ENCODE measurements around the gene PXT1.
"Not testable (repeated sequence)": the region's sequence is repeated elsewhere in the genome, so short reads cannot be mapped to it uniquely, and the experiment has no call there.

Gene PXT1

DNA sequence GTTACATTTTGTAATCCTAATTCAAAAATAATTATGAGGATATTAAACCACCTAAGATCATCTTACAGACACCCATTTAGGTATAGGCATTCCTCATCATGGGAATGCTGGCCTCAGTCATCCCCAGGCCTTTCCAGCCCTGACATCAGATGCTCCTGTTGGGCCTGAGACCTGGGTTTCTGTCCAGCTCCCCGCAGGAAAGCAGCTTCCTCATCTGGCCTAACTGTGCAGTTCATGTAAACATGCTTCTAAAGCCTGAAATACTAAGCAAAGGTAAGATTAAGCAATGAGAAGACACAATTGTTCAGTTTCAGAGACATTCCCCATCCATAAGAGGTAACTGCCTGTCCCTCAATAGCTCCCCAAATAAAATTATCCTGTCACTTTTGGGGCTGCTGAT, 74.2 kb downstream of the PXT1 start:
- DNase-seq: no peak

DNA sequence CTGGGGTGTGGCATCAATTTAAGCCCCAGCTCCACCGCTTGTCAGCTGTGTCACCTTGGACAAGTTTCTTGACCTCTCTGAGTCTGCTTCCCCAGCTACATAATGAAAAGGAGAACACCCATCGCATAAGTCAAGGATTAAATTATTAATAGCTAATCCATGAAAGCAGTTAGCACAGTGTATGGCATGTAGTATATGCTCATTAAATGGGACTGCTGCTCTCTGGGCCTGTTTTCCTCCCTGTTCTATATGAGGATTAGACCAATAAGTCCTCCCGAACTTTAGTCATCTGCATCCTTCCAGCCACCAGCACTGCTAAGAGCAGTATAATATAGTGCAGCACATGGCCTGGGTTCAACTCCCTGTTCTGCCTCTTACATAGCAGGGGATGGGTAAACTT, 74.9 kb downstream of the PXT1 start:
- DNase-seq: no peak

DNA sequence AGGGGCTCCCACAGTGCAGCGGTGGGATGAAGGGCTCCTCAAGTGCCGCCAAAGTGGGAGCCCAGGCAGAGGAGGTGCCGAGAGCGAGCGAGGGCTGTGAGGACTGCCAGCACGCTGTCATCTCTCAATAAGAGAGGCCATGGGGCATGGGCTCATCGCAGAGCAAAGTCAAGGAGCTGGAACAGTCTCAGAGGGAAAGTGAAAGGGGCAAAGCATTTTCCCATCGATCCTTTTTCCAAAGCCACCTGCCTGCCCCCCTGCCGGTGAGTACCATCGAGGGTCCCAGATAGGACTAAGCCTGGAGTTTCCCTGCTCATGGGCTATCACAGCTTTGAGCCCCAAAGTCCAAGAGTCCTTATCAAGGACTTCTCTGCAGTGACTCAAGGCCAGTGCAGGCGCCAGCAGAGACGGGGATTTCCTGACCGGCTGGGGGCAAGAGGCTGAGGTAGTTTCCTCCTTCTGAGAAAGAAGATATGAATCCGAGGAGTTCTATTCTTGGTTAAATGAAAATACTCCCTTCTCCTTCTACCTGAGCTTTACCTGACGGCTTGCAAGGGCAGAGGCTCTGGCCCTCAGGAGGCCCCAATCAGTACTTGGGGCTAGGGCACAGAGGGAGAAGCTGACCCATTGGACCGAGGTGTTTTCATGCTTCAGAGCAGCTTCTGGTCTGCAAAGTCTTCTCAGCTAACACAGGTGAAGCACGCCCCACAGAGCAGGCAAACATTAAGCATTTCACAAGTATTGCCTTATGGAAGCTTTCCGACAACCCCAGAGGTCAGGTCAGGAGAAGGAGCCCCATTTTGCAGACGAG, 77.8 kb downstream of the PXT1 start:
- no peak for DNase-seq

DNA sequence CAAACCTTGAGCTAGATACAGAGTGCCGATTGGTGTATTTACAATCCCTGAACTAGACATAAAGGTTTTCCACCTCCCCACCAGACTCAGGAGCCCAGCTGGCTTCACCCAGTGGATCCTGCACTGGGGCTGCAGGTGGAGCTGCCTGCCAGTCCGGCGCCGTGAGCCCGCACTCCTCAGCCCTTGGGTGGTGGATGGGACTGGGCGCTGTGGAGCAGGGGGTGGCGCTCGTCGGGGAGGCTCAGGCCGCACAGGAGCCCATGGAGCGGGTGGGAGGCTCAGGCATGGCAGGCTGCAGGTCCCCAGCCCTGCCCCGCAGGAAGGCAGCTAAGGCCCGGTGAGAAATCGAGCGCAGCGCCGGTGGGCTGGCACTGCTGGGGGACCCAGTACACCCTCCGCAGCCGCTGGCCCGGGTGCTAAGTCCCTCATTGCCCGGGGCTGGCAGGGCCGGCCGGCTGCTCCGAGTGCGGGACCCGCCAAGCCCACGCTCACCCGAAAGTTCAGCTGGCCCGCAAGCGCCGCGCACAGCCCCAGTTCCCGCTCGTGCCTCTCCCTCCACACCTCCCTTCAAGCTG, 78.5 kb downstream of the PXT1 start:
- not testable (repeated sequence) for DNase-seq

DNA sequence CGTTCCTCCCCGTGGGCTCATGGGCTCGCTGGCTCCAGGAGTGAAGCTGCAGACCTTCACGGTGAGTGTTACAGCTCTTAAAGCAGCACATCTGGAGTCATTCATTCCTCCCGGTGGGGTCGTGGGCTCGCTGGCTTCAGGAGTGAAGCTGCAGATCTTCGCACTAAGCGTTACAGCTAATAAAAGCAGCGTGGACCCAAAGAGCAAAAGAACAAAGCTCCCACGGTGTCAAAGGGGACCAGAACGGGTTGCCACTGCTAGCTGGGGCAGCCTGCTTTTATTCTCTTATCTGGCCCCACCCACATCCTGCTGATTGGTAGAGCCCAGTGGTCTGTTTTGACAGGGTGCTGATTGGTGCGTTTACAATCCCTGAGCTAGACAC, 79.3 kb downstream of the PXT1 start:
- DNase-seq: not testable (repeated sequence)

DNA sequence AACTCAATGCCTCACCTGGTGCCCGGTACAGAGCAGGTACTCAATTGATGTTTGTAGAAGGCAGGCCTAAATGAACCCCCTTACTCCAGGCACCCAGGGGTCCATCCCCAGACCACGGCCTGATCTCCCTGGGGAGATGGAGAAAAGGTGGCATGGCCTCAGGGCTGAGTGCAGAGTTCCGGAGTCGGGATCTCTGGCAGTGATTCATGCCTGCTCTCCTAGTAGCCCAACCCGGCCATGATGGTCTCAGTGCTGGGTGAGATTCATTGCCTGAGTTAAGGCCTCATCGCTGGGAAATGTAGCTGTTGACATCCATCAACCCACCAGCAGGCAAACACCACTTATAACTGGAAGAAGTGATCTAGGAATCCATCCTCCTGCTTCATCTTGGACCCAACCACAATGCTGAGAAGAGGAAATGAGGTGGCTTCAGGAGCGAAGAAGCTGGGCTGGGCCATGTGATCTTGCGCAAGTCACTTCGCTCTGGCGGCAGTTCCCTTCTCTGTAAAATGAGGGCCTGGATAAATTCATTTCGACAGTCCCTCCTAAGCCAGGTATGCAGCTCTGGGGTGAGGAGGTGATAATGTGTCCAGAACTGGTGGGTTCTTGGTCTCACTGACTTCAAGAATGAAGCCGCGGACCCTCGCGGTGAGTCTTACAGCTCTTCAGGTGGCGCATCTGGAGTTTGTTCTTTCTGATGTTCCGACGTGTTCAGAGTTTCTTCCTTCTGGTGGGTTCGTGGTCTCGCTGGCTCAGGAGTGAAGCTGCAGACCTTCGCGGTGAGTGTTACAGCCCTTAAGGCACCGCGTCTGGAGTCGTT, 79.9 kb downstream of the PXT1 start:
- DNase-seq: no peak

DNA sequence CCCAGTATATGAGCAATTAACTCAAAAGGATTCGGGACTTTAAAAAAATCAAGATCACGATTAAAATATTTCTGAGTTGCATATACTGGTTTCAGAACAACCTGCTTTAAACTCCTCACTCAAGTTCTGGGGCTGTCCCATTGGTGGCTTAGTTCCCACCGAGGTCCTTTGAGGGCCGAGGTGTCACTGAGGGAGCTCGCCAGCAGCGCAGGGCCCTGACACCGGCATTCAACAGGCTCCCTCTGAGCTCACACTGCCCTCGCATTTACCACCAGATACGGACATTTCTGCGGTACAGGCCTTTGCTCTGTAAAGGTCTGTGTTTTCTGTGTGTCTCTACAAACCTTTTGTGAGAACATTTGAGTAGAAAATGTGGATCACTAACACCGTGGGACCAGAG, 81.6 kb downstream of the PXT1 start:
- DNase-seq: no peak

DNA sequence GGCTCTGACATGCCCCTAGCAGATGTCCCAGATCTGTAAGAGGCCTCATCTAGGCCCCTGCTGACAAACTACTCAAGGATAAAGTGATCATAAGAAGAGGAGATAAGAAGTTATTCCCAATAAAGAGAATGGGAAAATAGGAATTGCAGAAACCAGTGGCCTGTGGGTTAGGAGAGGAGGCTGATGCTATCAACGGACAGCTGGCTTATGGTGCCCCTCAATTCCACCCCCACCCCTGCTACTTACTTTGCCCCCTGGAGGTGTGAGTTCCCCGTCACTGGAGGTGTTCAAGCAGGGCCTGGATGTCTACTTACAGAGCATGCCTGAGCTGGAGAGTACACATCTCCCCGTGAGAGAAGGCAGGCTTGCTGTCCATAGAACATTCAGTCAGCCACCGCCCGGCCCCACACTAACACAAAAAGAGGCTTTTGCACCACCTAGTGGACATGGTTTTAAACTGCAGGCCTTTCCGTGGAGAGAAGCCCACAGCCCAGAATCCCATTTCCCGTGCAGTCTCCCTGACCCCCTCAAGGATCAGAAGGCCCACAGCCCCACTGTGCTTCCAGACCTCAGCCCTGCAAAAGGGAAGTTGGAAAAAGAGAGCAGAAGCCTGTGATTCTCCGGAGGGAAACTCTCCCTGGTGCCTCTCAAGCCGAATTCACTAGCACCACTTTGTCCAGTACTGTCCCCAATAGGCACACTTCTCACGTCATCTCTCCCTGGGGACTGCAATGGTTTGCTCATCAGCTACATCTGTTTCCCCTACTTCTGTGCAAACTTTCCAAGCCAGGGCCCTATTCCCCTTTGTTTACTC, 82.2 kb downstream of the PXT1 start:
- peak; percentile 74 for DNase-seq

DNA sequence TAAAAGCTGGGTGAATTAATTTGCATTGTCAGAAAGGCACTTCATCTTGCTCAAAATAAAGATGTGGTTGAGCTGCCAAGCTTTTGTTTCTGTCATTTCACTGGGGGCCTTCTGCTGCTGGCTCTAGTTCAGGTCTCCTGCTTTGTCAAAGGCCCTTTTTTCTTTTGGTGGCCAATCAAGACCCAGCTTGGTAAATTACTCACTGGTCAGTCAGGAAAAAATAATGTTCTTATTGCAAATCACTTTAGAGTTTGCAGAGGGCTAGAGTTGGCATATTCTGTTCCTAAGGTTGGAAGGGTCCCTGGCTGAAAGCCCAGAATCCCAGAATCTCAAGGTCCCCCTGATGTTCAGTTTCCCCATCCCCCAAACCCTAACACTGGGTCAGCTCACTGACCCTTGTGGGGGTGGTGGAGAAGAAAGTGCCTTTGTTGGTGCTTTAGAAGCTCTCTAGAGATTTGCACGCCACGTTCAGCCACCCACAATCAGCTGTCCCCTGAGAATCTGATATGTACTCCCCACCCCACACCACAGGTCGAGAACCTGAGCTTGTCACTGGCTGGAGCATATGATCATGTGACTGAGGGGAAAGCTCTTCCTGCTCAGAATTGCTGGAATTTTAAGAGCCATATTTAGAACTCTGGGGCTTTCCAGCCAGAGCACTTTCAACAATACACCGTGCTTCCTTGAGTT, 84.3 kb downstream of the PXT1 start:
- no peak for DNase-seq

DNA sequence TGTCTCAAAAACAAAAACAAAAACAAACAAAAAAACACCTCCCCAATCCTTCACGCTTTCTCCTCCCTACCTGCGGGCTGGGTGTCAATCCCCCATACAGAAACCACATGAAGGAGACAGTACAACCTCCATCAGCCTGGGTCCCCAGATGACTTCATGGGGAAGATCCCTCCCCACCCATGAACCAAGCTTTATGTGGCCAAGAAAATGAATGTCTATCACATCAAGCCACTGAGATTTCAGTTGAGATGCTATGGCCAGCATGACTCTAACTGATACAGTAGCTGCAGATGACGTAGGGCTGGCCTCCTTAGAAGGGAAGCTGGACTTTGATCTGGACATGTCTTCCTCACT, 84.8 kb downstream of the PXT1 start:
- no peak for DNase-seq

DNA sequence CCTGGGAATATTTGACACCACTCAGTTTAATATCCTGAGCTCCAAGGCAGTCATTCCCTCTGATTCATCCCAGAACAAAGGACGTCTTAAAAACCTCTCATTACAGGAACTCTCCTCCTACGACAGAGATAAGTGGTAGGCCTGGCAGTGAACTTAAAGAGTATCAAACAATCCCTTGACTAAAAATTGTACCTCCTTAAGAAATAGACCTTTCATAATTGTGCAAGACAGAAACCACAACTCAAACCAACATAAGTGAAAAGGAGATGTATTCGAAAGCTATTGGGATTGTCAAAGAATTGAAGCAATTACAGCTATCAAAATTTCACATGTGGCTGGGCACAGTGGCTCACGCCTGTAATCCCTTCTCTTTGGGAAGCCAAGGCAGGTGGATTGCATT, 86.8 kb downstream of the PXT1 start:
- DNase-seq: no peak

DNA sequence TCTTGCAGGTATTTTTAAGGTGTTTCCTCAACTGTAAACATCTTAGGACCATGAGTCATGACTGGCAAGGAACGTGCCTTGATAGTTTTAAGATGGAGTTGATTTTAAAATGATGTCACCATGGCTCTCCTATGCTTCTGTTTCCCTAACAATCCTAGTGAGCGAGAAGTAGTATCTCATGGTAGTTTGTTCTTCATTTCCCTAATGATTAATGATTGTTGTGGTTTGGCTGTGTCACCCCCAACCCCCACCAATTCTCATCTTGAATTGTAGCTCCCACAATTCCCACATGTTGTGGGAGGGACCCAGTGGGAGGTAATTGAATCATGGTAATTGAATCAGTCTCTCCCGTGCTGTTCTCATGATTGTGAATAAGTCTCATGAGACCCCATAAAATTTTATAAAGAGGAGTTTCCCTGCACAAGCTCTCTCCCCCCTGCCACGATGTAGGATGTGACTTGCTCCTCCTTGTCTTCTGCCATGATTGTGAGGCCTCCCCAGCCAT, 89.2 kb downstream of the PXT1 start:
- DNase-seq: no peak

DNA sequence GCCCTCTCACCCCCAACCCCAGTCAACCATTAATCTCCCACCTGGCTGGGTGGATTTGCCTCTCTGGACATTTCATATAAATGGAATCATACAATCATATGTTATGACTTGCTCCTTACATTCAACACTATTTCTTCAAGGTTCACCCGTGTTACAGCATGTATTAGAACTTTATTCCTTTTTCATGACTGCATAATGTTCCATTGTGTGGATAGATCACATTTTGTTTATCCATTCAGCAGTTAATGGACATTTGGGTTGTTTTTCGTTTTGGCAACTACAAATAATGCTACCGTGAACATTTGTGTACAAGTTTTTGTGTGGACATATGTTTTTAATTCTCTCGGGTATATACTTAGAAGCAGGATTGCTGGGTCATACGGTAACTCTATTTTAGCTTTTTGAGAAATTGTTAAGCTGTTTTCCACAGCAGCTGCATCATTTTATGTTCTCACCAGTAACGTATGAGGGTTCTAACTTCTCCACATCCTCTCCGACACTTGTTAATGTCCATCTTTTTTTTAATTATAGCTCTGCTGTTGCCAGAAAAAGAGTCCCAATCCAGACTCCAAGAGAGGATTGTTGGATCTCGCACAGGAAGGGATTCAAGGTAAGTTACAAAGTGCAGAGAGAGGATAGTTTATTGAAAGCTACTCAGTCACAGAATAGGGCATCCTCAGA, 90.0 kb downstream of the PXT1 start:
- no peak for DNase-seq

DNA sequence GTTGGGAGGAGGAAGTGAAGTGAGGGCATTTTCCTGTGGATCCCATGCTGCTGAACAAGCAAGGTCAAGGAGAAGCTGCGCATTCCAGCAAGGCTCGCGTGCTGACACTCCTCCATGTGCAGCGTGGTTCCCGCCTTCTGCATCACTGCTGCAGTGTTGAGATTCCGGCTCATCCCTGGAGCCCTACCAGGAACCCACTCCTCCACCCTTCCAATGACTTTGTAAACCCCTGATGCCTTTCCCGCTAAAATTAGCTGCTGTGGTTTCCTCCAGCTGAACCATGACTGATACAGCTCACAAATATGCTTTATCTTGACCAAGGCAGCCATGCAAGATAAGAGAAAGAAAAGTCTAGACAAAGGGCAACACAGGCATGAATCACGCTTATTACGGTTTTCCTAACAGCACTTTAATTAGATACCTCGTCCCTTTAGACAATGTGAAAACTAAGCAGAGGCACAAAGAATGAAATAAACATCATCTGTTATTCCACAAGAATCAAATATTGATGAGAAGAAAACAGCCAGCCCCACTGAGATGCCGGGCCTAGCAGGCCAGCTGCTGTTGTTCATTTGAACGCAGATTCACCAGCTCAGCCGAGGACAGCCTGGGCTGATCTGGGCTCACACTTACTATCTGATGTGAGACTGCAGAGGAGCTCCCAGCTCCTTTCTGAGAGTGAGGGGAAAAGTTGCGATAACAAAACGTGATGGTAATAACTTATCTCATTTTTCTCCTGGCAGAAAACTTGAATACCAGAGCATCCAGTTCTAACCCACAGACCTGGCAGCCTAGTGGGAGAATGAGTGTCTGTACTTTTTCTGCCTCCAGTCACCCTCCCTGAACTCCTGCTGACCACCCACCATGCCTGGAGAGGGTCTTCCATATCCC, 91.7 kb downstream of the PXT1 start:
- no peak for DNase-seq

DNA sequence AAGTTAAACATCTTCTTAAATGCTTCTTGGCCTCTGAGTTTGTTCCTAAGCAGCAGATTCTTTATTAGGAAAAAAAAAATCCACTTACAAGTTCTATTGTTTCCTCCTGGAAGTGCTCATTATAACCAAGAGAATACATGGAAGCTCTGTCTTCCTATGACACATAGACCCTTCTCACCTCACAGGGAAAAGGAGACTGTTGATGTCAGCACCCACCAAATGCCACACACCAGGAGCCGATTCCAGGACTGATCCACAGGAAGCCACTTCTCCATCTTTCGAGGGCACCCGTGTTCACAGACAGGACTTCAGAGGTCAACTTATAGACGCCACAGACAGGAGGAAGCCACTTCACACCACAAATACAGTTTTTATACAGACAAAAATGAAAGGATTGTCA, 92.6 kb downstream of the PXT1 start:
- no peak for DNase-seq

DNA sequence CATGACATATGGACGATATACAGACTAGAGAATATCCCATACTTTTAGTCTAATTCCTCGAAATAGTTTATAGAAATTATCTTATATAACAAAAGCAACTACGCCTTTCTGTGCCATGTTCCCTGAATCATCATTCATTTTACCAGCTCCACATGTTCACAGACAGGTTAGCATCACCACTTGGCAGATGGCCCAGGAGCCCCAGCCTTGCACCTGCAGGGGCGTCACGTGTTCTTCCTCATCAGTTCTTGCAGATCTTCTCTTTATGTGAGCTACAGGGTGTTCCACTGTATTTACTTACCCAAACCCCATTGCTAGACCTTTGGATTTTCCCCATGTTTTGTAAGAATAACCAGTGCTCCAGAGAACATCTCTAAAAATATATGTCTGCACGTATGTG, 93.4 kb downstream of the PXT1 start:
- peak; percentile 95 for DNase-seq

DNA sequence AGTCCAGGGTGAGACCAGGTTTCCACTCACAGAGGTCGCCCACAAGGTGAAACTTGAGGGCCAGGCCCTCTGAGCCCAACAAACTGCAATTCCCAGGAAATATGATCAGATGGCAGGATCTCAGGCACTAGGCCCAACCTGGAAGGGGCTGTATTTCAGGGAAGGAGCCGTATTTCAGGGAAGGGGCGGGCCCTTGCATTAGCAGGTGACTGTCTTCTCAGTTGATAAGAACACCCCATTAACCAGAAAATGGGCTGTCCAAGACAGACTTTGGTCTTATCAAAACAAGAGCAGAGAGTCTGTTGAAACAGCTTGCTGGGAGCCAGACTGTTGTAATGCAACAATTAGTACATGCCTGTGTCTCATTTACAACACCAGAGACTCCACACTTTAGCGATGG, 95.0 kb downstream of the PXT1 start:
- DNase-seq: peak; percentile 22

DNA sequence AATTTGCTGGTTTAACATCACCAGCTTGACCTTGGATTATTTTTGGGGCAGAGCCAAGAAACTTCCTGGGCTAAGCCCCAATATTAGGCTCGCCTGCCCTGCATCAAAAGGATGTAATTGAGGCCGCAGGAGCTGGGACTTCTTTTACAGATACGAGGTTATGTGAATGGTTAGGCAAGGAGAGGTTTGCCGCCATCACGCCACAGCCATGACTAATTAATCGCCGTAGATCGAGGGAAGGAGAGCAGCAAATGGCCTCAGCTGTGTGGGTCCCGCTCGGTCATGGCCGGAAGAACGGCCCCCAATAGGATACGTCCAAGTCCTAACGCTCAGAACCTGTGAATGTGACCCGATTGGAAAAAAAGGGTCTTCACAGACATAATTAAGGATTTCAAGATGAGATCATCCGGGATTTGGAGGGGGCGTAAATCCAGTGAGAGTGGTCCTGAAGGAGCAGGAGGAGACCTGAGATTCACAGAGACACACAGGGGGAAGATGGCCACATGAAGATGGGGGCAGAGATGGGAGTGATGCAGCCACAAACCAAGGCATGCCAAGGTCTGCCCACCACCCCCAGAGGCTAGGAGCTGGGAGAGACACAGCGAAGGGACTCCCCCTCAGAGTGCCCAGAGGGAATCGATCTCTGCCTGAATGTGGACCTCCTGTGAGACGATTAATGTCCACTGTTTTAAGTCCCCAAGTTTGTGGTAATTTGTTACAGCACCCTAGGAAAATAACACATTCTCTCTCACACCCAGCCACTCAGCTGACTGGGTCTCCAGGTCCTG, 96.0 kb downstream of the PXT1 start:
- no peak for DNase-seq

DNA sequence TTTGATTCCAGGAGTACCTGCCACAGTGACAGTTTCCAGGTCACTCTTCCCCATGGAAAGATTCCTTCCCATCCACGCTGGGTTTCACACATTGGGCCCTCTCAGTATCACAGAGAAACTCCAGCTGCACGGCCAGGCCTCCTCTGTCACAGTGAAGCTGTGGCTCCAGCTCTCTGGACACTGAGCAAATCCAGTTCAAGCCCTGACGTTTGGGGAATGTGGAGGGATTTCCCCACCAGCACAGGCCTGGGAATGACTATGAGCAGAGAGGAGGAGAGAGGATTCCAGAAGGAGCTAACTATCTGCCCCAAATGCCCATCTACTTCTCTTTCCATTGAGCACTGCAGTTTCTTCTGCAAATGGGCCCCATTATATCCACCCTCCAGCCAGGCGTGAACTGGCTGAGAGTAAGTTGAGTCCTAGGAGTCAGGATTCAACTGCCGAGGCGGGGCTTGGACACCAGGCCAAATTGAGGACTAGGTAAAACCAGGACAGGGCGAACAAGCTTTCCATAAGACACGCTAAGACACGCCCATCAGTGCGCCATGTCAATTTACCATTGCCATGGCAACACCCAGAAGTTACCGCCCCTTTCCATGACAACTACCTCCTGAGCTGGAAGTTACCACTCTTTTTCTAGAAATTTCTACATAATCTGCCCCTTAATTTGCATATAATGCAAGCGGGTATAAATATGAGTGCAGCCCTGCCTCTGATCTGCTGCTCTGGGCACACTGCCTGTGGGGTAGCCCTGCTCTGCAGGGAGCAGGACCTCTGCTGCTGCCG, 96.8 kb downstream of the PXT1 start:
- no peak for DNase-seq

All from NCI-H2171 treated with DMSO at 0.1 percent for 48 hours (cell line).